HG03565 (cell line): ENCODE measurements around the gene CDK15.

ENCODE experiments used
- ATAC-seq: cut with Tn5 transposase; IDR thresholded peaks from one replicate; pipeline ENCODE4 v1.9.1; 2021; ENCODE audit warnings: mild to moderate bottlenecking, moderate library complexity; ENCODE audit not compliant: unreplicated experiment

The CDK15 gene

DNA sequence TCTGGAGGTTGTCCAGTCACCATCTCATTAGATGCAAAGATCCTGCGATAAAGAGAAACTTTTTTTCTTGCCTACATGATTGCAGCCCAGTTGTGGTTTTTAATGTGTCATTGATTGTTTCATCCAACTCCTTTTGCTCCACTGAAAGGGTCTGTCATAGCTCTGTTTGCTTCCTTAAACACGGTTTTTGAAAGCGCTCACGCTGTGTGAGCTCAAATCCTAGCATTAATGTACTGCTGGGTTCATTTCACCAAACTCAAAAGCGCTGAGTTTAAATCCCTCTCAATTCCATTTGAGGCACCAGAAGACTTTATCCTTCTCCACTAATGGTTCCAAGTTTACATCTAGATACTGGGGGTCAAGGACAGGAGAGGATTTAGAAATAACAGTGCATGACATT is 53.6 kb downstream of the CDK15 start:
- no peak for ATAC-seq

GRCh38 chr2:201860636-201861066 is 54.3 kb downstream of the CDK15 start:
- no peak for ATAC-seq

DNA sequence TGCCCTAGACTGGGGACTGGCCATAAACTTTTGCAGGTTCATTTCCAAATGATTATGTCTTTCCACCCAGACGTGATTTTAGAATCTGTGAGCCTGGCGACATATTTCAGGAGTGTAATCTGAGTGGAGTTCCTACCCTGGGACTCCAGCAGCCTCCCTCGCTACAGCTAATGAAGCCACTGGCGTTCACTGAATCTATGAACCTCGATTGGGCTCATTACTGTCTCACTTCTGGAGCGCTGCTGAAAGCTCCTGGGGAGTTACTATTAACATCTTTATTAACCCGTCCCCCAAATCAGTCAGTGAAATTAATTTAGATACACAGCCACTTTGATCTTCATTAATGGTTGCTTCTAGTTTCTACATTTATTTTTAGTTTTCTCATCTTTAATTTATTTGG is 56.5 kb downstream of the CDK15 start:
- no peak for ATAC-seq

DNA sequence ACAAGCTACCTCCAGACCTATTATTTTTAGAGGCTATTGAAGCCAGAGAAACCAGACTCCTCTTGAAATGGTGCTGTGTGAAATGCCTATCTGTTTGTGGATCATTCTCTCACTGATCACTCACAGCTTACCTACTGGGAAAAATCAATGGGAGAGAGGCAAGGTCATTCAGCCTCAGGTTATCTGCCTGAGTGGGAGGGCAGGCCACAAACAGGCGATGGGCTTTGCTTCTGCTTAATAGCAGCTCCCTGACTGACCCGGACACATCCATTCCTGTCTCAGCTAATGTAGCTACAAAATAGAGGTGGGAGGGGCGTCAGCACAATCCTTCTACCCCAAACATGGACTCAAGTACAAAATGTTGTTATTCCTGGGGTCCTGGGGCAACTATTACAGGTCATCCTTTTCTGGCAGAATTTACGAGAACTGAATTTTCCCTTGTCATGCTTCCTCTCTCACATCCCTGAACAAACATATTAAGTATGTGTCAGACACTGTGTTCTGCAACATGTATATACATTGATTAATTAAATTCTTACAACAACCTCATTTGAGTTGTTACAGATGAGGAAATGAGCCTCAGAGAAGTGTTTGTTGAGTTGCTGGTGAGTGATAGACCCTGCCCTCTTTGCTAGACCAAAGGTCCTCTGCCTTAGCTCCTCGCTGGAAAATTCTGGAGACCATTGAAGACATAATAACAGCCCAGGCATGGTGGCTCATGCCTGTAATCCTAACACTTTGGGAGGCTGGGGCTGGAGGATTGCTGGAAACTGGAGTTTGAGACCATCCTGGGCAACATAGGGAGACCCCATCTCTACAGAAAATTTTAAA is 60.5 kb downstream of the CDK15 start:
- ATAC-seq: no peak

- ATAC-seq: no peak
Observed at GRCh38 chr2:201871471-201871870, 65.1 kb downstream of the CDK15 start.

DNA sequence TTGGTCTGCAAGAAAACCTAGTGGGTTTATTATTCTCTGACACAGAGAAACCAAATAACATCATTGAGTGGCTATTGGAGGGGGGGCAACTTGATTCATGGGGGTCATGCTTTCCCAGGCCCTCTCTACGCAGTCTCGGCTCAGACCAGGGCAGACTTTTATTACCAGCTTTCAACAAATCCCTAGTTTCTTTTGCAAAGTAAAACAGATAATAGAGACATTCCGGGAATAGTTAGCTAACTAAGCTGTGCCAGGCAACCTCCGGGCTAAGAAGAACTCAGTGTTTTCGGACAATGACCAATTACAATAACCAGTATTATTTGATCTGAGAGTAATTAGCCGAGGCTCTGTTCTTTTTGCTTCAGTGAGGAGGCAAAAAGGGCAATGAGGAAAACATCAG is 66.3 kb downstream of the CDK15 start:
- no peak for ATAC-seq

DNA sequence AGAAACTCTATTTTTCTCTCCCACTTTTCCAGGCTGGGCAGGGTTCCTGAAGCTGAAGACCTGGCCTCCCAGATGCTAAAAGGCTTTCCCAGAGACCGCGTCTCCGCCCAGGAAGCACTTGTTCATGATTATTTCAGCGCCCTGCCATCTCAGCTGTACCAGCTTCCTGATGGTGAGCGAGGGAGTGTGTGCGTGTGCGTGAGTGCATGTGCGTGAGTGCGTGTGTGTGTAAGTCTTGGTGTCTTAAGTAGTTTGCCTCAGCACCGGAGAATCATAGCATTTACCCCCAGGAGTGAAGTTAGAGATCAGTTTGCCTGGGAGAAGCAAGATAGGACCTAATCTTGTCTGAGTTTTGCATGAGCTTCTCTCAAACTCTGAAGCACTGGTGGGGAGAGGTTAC is 73.7 kb downstream of the CDK15 start:
- no peak for ATAC-seq

GRCh38 chr2:201880579-201880978 is 74.2 kb downstream of the CDK15 start:
- ATAC-seq: no peak

GRCh38 chr2:201880993-201881611 is 74.8 kb downstream of the CDK15 start:
- no peak for ATAC-seq

- ATAC-seq: no peak
Observed at GRCh38 chr2:201881741-201882140, 75.4 kb downstream of the CDK15 start.

DNA sequence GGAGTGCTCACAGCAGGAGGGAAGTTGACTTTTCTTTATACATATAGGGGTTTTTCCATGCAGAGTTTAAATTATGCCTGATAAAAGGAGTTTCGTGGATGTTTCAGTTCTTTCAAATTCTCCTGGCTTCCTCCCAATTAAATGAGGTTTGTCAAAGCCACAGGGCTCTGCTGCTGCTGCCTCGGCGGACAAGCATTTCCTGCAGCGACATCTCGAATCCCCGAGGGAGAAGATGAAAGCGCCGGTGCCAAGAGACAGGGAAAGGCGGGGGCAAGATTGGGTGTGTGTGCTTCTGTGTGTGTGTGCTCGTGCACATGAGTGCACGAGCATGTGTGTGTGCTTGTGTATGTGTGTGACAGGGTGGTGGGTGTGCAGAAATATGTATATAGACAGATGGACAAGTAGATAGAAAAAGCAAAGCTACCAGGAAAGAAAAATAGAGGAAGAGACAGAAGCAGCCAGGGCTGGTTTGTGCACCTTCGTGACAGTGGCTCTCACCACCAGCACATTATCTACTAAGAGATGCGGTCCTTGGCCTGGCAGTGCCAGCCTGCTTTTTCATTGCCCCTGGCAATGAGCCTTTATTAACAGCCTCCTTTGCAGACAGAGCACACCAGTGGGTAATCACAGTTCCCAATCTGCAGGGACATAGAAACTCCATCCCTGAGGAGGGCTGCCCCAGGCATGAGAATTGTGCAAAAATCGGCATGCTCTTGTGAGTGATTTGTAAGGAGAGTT is 76.2 kb downstream of the CDK15 start:
- no peak for ATAC-seq

GRCh38 chr2:201883606-201884369 is 77.5 kb downstream of the CDK15 start:
- ATAC-seq: no peak

- ATAC-seq: no peak
Observed at GRCh38 chr2:201886504-201886903, 80.2 kb downstream of the CDK15 start.

- no peak for ATAC-seq
Observed at GRCh38 chr2:201887773-201888425, 81.6 kb downstream of the CDK15 start.

DNA sequence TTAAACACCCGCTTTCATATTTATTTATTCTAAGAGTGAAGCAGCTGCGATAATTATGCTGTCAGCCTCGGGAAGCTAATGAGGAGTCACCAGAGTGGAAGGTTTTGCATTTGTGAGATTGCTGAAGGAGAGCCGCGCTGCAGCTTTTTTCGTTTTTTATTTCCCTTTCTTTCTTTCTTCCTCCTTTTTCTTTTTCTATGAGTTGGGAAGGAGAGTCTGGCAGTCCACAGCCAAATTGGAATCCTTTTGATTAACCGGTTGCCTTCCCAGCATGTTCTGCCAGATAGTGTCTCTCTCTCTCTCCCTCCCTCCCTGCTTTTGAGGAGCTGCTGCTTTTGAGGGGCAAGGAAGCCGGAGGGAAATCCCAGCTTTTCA is 82.1 kb downstream of the CDK15 start:
- ATAC-seq: no peak

DNA sequence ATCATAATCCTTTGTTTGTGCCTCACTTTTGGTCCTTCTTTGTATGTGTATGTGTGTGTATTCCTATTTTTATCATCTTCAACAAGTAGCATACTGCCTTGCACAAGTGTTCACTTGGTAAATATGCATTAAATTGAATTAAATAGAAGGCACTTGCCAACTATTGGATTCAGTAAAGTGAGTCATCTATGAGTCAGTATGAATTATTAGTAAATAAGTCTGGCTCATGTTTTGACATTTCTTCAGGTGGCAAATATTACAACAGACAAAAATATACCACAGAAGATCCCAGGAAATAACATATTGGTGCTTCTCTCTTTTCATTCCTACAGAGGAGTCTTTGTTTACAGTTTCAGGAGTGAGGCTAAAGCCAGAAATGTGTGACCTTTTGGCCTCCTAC is 84.1 kb downstream of the CDK15 start:
- no peak for ATAC-seq

GRCh38 chr2:201891676-201892075 is 85.3 kb downstream of the CDK15 start:
- no peak for ATAC-seq

GRCh38 chr2:201892516-201892915 is 86.2 kb downstream of the CDK15 start:
- no peak for ATAC-seq

GRCh38 chr2:201900362-201900761 is 94.0 kb downstream of the CDK15 start:
- ATAC-seq: no peak

DNA sequence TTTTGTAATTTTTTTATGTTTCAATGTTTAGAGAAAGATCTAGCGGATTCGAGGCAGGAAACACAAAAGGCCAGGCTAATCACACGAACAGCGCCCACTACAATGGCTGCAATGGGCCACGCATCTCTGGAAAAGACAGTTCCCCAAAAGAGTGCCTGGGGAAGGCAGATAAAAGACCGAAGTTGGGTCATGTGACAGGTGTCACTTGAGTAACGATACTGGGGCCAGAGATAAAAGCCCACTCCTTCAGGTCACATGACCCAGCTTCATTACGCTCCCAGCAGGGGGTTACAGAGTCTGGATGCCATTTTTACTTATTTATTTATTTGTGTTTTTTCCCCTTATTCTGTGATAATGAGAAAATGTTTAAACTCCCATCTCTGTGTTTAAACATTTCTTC is 95.4 kb downstream of the CDK15 start:
- ATAC-seq: no peak
